ENCODE results near the gene NKD1.

DNA sequence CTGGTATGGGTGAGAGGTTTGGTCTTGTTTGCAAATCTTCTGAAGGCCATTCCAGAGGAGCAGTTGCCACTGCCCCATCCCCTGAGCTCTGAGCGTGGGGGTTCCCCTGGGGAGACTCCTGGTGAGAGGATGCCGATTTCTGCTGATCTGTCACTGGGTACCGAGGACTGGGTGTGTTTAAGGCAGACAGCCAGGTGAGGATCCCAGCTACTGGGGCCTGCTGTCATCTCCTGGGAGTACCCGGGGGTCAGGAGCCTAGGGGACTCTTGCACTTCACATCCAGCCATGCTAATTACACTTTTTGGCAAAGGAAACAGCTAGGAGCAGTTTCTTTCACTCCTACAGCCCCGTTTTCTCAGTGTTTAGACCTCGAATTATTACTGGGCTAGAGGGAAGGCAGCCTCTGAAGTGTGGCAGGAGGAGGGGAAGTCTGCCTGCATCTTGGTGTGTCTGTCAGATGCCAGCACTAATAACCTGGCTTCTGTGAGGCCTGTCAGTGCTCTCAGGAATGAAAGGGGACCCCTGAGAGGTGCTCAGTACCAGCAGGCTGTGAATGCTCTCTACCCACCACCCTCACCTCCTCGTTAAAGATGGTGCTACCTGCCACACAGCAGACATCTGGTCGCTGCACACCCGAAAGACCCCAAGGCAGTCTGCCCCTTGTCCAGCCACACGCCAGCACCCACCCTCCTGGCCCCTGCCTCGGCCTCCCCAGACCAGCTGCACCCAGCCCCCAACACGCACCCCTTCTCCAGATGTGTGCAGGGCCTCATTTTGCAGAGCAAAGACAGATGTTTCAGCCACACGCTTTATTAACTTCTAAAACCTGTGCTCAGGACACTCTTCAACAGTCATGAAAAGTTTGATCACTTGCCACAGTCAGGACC, 89.8 kb downstream of the NKD1 start:
- TF ChIP-seq, protein P1, sequence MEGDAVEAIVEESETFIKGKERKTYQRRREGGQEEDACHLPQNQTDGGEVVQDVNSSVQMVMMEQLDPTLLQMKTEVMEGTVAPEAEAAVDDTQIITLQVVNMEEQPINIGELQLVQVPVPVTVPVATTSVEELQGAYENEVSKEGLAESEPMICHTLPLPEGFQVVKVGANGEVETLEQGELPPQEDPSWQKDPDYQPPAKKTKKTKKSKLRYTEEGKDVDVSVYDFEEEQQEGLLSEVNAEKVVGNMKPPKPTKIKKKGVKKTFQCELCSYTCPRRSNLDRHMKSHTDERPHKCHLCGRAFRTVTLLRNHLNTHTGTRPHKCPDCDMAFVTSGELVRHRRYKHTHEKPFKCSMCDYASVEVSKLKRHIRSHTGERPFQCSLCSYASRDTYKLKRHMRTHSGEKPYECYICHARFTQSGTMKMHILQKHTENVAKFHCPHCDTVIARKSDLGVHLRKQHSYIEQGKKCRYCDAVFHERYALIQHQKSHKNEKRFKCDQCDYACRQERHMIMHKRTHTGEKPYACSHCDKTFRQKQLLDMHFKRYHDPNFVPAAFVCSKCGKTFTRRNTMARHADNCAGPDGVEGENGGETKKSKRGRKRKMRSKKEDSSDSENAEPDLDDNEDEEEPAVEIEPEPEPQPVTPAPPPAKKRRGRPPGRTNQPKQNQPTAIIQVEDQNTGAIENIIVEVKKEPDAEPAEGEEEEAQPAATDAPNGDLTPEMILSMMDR (IDR thresholded peaks at IDR 0.05) = no peak
- TF ChIP-seq POLR2A (IDR thresholded peaks at IDR 0.05) = no peak
